Activated CD8-positive, alpha-beta memory T cell treated with anti-CD3 and anti-CD28 coated beads, Interleukin-2, amount 50 U/mL, for 24 hours (primary cell): ENCODE results near the gene CHMP6.

ENCODE experiments used
- DNase-seq: peaks from one replicate; pipeline ENCODE4 v3.0.0-alpha.2; 2020; ENCODE audit errors: extremely low read depth

CHMP6 gene

GRCh38 chr17:80970762-80971703, 20.6 kb upstream of the CHMP6 start:
- DNase-seq, result no peak

GRCh38 chr17:80971704-80972304, 19.8 kb upstream of the CHMP6 start:
- DNase-seq, result no peak

GRCh38 chr17:80976701-80977100, 14.9 kb upstream of the CHMP6 start:
- DNase-seq, result no peak

- DNase-seq, result no peak
Observed at GRCh38 chr17:80977172-80977571, 14.5 kb upstream of the CHMP6 start.

GRCh38 chr17:80978499-80979497, 12.8 kb upstream of the CHMP6 start:
- no peak for DNase-seq

GRCh38 chr17:80979547-80980378, 11.9 kb upstream of the CHMP6 start:
- no peak for DNase-seq

GRCh38 chr17:80980397-80981061, 11.1 kb upstream of the CHMP6 start:
- no peak for DNase-seq

- DNase-seq, result no peak
Observed at GRCh38 chr17:80981062-80981902, 10.4 kb upstream of the CHMP6 start.

- DNase-seq, result no peak
Observed at GRCh38 chr17:80981929-80982425, 9.7 kb upstream of the CHMP6 start.

GRCh38 chr17:80982426-80982974, 9.1 kb upstream of the CHMP6 start:
- DNase-seq, result no peak

GRCh38 chr17:80983545-80983944, 8.1 kb upstream of the CHMP6 start:
- no peak for DNase-seq

- no peak for DNase-seq
Observed at GRCh38 chr17:80984749-80985148, 6.9 kb upstream of the CHMP6 start.

GRCh38 chr17:80986046-80986445, 5.6 kb upstream of the CHMP6 start:
- DNase-seq, result no peak

GRCh38 chr17:80986816-80987475, 4.7 kb upstream of the CHMP6 start:
- no peak for DNase-seq

- no peak for DNase-seq
Observed at GRCh38 chr17:80987941-80988461, 3.6 kb upstream of the CHMP6 start.

GRCh38 chr17:80989586-80989913, 2.1 kb upstream of the CHMP6 start:
- no peak for DNase-seq

GRCh38 chr17:80990921-80991644, 558 bp upstream of the CHMP6 start:
- no peak for DNase-seq
